ENCODE measurements around the gene SATB2.

SATB2 gene

DNA sequence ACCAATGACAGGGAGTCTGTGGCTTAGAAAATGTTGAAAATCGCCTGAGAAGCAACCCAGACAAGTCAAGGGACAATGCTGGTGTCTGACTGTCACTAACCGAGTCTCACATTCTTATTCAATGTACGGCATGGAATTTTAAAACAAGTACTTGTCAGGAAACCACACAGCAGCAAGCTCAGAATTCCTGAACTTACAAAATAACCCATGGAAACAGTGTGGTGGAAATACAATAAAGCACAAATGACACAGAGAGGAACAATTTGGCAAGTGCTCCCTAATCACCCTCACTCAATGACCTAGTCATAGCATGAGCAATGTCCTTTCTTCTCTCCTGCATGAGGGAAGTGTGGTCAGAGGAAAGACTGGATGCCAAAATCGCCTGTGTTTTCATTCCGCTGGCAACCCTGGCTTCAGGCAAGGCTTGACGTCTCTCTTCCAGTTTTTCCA, 154.0 kb downstream of the SATB2 start:
- H3K4me3 Mint-ChIP-seq, result no peak overlapping the region
- H3K27ac Mint-ChIP-seq, result no peak overlapping the region
- no peaks in the 10 kb centered on the region for H3K27me3 Mint-ChIP-seq (ENCODE audit: low read depth)
- DNase-seq (ENCODE audit: low spot score), result no peak
- H3K36me3 Mint-ChIP-seq (ENCODE audit: low read depth), result no peaks in the 10 kb centered on the region
- no peaks in the 10 kb centered on the region for H3K4me1 Mint-ChIP-seq (ENCODE audit: low read depth)
- no peaks in the 10 kb centered on the region for H3K9me3 Mint-ChIP-seq

DNA sequence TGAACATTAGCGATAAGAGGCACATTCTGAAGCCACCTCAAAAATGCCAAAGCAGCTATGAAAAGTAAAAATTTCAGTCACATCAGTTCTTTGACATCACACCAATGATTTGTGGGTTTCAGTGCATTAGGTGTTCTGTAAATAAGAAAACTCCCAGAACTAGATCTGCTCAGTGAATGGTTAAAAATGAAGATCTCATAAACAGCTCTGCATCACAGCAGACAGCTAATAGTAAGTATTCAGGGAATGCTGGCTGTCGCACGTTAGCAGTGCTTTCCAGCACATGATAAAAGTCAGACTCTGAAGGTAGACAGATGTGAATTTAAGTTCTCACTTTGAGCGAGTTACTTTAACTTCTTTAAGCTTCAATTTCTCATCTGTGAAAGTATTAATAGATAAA, 154.9 kb downstream of the SATB2 start:
- no peaks in the 10 kb centered on the region for H3K36me3 Mint-ChIP-seq (ENCODE audit: low read depth)
- no peak overlapping the region for H3K4me3 Mint-ChIP-seq
- no peaks in the 10 kb centered on the region for H3K27me3 Mint-ChIP-seq (ENCODE audit: low read depth)
- H3K4me1 Mint-ChIP-seq (ENCODE audit: low read depth), result no peaks in the 10 kb centered on the region
- H3K9me3 Mint-ChIP-seq, result no peaks in the 10 kb centered on the region
- no peak for DNase-seq (ENCODE audit: low spot score)
- H3K27ac Mint-ChIP-seq, result no peak overlapping the region

DNA sequence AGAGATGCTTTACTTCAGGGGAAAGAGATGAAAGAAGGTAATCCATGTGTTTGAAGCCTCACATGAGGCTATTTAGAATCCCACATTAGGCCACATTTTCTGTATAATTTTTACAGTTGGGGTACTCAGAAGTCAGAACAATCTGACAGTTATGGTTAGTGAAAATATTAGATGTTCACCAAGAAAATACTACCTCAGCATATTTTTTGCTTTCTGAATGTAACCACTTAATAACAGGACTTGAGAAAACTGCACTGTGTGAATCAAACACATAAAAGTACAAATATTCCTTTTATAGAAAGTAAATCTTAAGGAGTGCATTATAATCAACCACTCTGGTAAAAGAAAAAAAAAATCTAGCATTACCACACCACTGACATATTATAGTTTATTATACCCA, 169.3 kb downstream of the SATB2 start:
- no peak overlapping the region for H3K27ac Mint-ChIP-seq
- H3K36me3 Mint-ChIP-seq (ENCODE audit: low read depth), result no peaks in the 10 kb centered on the region
- no peaks in the 10 kb centered on the region for H3K9me3 Mint-ChIP-seq
- no peak for DNase-seq (ENCODE audit: low spot score)
- H3K4me3 Mint-ChIP-seq, result no peak overlapping the region
- no peaks in the 10 kb centered on the region for H3K4me1 Mint-ChIP-seq (ENCODE audit: low read depth)
- no peaks in the 10 kb centered on the region for H3K27me3 Mint-ChIP-seq (ENCODE audit: low read depth)

DNA sequence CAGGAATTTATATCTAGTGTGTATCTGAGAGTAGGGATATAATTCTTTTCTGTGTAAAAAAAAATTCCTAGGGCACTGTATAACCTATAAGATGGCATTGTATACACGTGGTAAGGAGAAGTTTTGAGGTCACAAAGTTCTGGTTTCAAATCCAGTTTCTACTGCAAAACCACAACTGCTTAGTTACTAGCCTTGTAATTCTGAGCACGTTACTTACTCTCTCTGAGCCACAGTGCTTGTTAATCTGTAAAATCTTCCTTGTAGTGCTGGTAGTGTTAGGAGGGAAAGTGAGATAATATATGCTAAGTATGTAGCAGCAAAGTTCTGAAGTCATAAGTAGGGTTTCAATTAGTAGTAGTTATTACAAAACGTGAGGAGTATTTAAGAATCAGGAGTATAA, 175.4 kb downstream of the SATB2 start:
- no peak overlapping the region for H3K4me3 Mint-ChIP-seq
- no peak overlapping the region for H3K27ac Mint-ChIP-seq
- H3K4me1 Mint-ChIP-seq (ENCODE audit: low read depth), result no peaks in the 10 kb centered on the region
- no peak for DNase-seq (ENCODE audit: low spot score)
- H3K27me3 Mint-ChIP-seq (ENCODE audit: low read depth), result no peaks in the 10 kb centered on the region
- no peaks in the 10 kb centered on the region for H3K36me3 Mint-ChIP-seq (ENCODE audit: low read depth)
- H3K9me3 Mint-ChIP-seq, result no peaks in the 10 kb centered on the region

DNA sequence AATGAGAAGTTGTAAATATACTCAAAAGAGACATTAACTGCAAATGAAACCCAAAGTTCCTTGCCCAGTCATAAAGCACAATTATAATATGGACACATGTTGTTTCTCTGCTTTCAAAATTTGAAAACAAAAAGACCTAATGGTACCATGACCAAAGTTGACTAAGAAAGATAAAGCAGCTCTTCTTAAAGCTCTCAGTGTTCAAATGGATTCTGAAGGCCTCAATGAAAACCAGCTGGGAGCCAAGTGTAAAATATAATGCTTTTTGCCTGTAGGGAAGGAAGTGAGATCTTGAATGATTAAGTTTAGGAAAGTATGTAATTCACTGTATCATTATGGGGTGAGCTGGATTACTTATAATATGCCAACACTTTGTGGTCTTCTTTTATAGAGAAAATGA, 178.6 kb downstream of the SATB2 start:
- DNase-seq (ENCODE audit: low spot score), result no peak
- no peaks in the 10 kb centered on the region for H3K9me3 Mint-ChIP-seq
- H3K4me3 Mint-ChIP-seq, result no peak overlapping the region
- no peak overlapping the region for H3K27ac Mint-ChIP-seq
- H3K27me3 Mint-ChIP-seq (ENCODE audit: low read depth), result no peaks in the 10 kb centered on the region
- no peaks in the 10 kb centered on the region for H3K4me1 Mint-ChIP-seq (ENCODE audit: low read depth)
- H3K36me3 Mint-ChIP-seq (ENCODE audit: low read depth), result no peaks in the 10 kb centered on the region

DNA sequence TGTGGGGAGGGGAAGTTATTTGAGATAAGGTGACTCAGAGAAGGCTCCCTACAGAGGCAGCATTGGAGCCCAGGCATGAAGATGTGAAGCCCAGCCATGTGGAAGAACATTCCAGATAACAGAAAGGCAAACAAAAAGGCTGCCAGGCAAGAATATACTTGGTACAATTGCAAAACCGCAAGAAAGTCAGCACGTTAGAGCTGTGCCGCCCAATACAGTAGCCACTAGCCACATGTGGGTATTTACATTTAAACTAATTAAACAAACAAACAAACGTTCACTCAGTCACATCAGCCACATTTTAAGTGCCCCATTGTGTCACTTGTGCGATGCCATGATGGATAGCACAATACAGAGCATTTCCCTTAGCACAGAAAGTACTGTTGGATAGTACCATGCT, 179.6 kb downstream of the SATB2 start:
- no peaks in the 10 kb centered on the region for H3K4me1 Mint-ChIP-seq (ENCODE audit: low read depth)
- no peaks in the 10 kb centered on the region for H3K9me3 Mint-ChIP-seq
- H3K27me3 Mint-ChIP-seq (ENCODE audit: low read depth), result no peaks in the 10 kb centered on the region
- H3K4me3 Mint-ChIP-seq, result no peak overlapping the region
- no peak for DNase-seq (ENCODE audit: low spot score)
- no peaks in the 10 kb centered on the region for H3K36me3 Mint-ChIP-seq (ENCODE audit: low read depth)
- H3K27ac Mint-ChIP-seq, result no peak overlapping the region

DNA sequence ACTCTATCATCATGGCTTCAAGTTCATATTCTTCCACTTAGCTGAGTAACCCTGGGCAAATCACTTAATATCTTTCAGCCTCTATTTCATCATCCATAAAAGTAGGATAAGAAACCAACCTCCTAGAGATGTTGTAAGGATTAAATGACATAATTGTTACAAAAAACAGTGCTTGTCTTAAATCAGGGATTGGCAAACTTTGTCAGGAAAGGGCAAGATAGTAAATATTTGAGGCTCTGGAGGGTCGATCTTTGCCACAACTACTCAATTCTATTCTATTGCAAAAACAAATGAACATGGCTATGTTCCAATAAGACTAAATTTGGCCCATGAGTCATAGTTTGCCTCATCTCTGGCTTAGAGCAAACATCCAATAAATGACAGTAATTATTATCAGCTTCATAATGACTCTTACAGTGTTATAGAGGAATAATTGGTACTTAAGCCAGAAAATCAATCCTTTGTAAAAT, 184.7 kb downstream of the SATB2 start:
- Mint-ChIP-seq H3K4me3 (no peak overlapping the region), H3K4me1 (ENCODE audit: low read depth) (no peaks in the 10 kb centered on the region), H3K36me3 (ENCODE audit: low read depth) (no peaks in the 10 kb centered on the region), H3K27ac (no peak overlapping the region), H3K27me3 (ENCODE audit: low read depth) (no peaks in the 10 kb centered on the region), H3K9me3 (no peaks in the 10 kb centered on the region)
- DNase-seq (ENCODE audit: low spot score), result no peak

DNA sequence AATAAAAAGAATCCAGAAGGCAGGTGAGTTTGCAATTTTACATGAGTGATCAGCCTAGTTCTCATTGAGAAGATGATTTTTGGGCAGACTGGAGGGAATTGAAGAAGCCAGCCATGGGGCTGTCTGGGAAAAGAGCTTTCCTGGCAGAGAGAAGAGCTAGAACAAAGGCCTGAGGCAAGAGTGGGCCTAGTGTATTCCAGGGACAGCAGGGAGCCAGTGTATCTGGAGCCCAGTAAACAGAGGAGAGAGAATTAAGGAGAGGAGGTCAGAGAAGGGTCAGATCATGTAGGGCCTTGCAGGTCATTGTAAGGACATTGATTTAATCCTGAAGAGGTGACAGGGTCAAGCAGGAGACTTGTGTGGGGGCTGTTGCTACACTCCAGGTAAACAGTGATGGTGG, 195.8 kb downstream of the SATB2 start:
- Mint-ChIP-seq H3K27me3 (ENCODE audit: low read depth) (no peaks in the 10 kb centered on the region), H3K9me3 (peaks cover 19% of the 10 kb centered on the region), H3K4me3 (no peak overlapping the region), H3K36me3 (ENCODE audit: low read depth) (no peaks in the 10 kb centered on the region), H3K27ac (no peak overlapping the region), H3K4me1 (ENCODE audit: low read depth) (no peaks in the 10 kb centered on the region)
- no peak for DNase-seq (ENCODE audit: low spot score)

DNA sequence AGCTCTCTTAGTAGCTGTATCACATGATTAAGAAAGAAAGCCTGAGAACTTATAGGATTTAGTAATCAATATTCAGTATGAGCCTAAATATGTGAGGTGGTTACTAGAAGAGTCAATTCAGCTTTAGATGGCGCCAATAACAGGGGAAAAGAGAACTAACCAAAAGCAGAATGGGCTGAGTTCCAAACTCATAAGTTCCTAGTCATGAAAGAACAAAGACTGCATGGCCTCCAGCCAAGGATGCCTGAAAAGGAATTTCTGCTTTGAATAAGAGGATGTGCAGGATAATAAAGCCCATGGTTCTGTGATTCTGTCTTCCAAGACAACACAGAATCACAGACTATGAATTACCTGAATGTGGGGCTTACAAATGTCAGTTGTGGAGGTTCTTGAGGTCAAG, 196.5 kb downstream of the SATB2 start:
- DNase-seq (ENCODE audit: low spot score), result no peak
- Mint-ChIP-seq H3K4me3 (no peak overlapping the region), H3K36me3 (ENCODE audit: low read depth) (no peaks in the 10 kb centered on the region), H3K27ac (no peak overlapping the region), H3K4me1 (ENCODE audit: low read depth) (no peaks in the 10 kb centered on the region), H3K27me3 (ENCODE audit: low read depth) (no peaks in the 10 kb centered on the region), H3K9me3 (peaks cover 19% of the 10 kb centered on the region)

DNA sequence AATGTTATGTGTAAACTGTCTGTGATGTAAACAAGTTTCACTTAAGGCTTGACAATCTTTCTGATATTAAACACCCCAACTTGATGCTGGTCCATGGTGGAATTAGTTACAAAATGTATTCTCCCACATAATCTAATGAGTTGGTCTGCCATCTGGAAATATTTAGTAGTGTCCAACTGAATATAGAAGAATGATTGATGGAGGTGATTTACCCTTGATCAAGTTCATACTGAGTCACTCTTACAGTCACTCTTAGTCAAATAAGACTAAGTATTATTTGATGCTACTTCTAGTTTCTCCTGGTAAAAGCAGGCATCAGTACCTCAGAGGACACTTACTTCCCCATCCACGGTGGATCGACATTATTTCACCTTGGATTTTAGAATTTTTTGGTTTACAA, 198.1 kb downstream of the SATB2 start:
- Mint-ChIP-seq H3K36me3 (ENCODE audit: low read depth) (no peaks in the 10 kb centered on the region), H3K9me3 (peaks cover 19% of the 10 kb centered on the region), H3K27ac (no peak overlapping the region), H3K27me3 (ENCODE audit: low read depth) (peaks cover 2% of the 10 kb centered on the region), H3K4me1 (ENCODE audit: low read depth) (no peaks in the 10 kb centered on the region), H3K4me3 (no peak overlapping the region)
- DNase-seq (ENCODE audit: low spot score), result no peak

DNA sequence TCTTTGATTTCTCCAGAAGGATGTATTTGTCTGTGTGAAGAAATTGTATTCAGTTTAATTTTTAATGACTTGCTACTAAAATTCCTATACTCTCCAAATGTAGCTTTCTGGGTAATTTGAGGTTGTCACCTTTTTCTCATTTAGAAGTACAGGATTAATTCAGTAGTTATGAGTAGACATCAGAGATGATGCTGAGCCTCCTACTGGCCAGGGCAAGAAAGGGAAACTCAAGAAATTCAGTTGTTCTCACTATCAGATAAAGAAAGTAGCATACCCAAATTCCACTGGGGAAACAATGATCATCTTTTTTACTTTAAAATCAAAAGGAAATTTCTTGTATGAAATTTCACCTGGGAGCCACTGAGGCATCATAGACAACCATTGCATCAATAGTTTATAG, 199.4 kb downstream of the SATB2 start:
- Mint-ChIP-seq H3K9me3 (peaks cover 12% of the 10 kb centered on the region), H3K4me1 (ENCODE audit: low read depth) (no peaks in the 10 kb centered on the region), H3K27ac (no peak overlapping the region), H3K36me3 (ENCODE audit: low read depth) (no peaks in the 10 kb centered on the region), H3K4me3 (no peak overlapping the region), H3K27me3 (ENCODE audit: low read depth) (peaks cover 2% of the 10 kb centered on the region)
- no peak for DNase-seq (ENCODE audit: low spot score)

DNA sequence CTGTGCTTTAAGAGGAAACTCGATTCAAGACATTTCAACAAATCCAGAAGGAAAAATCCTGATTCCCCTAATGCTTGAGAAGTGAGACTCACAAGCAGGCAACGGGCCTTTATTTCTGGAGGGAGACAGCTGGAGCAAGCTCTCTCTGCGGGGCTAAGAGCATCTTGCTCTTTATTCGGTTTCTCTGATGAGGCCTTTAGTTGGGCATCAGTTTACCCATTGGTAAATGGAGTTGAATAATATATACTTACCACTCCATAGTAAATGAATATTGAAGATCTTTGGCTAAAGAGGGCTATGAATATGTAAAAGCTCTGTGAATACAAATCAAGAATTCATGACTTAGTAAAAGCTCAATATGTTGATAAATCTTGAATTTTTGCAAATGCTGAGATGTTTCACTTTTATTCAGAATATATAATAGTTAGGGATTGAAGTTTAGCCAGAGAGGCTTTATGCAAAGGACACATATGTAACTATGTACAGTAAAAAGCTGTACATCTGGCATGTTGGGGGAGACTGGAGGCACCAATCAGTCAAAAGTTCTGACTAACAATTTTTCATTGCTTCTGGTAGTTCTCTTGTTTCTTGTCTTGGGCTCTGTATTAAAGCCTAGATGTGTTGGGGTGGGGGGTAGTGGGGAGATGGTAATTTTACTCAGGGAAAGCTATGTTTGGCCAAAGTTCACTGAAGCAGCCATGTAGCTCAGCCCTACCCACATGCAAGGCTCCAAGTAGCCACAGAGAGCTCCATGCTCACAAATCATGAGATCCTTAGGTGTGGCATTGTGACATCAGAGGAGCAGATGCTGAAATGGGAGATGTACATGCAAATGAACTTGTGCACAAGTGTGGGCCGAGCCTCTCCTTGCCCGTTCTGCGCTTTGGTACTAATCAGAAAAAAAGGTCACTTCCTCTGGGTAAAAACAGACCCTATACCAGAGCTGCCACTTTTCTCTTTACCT, 200.2 kb downstream of the SATB2 start:
- no peaks in the 10 kb centered on the region for H3K4me1 Mint-ChIP-seq (ENCODE audit: low read depth)
- no peak for DNase-seq (ENCODE audit: low spot score)
- no peak overlapping the region for H3K27ac Mint-ChIP-seq
- H3K4me3 Mint-ChIP-seq, result no peak overlapping the region
- peaks cover 8% of the 10 kb centered on the region for H3K9me3 Mint-ChIP-seq
- no peaks in the 10 kb centered on the region for H3K36me3 Mint-ChIP-seq (ENCODE audit: low read depth)
- peaks cover 2% of the 10 kb centered on the region for H3K27me3 Mint-ChIP-seq (ENCODE audit: low read depth)

DNA sequence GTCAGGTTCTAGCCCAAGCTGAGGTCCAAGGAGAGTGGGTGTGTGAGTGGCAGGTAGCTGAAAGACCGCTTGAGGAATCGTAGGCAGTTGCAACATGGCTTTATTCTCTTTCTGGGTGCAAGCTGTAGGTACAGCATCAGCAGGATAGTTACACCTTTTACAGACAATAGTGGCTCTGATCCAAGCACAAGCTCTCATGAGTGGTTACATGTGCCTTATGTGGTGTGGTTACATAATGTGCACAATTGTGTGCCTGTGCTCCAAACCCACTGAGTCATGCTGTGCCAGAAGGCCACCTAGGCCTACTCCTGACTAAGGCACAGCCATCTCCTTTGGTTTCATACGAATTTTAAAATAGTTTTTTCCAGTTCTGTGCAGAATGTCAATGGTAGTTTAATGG, 227.6 kb downstream of the SATB2 start:
- Mint-ChIP-seq H3K36me3 (ENCODE audit: low read depth) (no peaks in the 10 kb centered on the region), H3K4me1 (ENCODE audit: low read depth) (peaks cover 4% of the 10 kb centered on the region), H3K27ac (no peak overlapping the region), H3K27me3 (ENCODE audit: low read depth) (no peaks in the 10 kb centered on the region), H3K9me3 (peaks cover 3% of the 10 kb centered on the region), H3K4me3 (no peak overlapping the region)
- DNase-seq (ENCODE audit: low spot score), result no peak

DNA sequence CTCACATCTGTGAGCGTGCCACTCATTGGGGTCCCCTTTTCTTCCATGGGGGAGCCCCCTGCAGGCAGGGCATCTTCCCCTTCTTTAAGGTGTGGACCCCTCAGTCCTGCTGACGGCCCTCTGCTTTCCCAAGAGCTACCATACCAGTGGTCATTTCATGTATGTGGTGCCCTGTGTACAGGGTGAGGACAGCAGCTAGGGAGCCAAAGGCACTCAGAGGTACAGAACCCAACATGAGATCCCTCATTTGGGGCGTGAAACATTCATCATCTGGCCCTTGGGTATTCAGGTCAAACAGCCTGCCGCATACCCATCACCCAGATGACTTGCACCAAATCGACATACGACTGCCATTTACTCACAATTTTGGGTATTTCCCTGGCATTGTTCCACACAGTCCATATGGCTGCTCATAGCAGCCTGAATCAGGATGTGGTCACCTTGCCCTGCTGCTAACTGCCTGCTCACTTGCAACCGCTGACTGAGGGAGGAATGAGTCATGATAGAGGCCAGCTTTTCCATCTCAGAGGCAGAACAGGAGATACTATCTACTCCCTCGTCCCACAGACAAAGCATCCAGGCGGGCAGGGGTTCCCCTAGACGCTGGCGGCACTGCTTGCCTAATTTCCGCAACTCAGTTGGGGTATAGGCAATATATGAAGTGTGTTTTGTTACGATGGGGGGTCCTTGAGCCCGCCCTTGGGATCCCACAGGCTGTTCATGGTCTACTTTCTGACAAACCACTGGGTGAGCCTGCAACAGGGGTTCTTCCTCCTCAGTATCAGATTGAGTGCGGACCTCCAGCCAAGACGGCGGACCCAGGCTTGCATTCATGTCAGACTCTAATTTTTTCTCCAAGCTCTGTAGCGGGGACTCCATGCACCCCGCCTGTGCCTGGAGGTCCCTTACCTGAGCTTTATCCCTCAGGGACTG, 228.6 kb downstream of the SATB2 start:
- Mint-ChIP-seq H3K4me3 (no peak overlapping the region), H3K27me3 (ENCODE audit: low read depth) (no peaks in the 10 kb centered on the region), H3K4me1 (ENCODE audit: low read depth) (peaks cover 4% of the 10 kb centered on the region), H3K36me3 (ENCODE audit: low read depth) (no peaks in the 10 kb centered on the region), H3K9me3 (peaks cover 3% of the 10 kb centered on the region), H3K27ac (no peak overlapping the region)
- peak; percentile 68 for DNase-seq (ENCODE audit: low spot score)
